K562 (cell line): Measurements from ENCODE around the gene PARS2. TPM values are rescaled to one million over a fixed set of nuclear protein-coding genes. Genes with fewer than 3 reads are reported as not detected.

Experiments used
- ATAC-seq: fragments of 200-7000 bp; cut with Tn5 transposase; 3 replicates; pipeline ENCODE4 v1.9.1; 2020; ENCODE audit warnings: moderate library complexity
- BruUV-seq: library from RNA; stranded (reverse); fragments of 400-500 nt; replicated peaks from 2 replicates; lab custom pipeline; 2021; lab: Mats Ljungman, UMichigan
- CTCF ChIA-PET: fragments of 300-600 bp; formaldehyde crosslinking; extraction: SDS; loops from one replicate; lab custom pipeline; 2021; ENCODE audit warnings: low intra/inter-chr PET ratio; lab: Yijun Ruan, JAX
- POLR2A ChIA-PET: fragments of 300-600, 350-650 bp; sonication (Branson Sonifier 250); formaldehyde crosslinking; extraction: SDS; loops from one replicate; lab custom pipeline; 2021; ENCODE audit warnings: antibody characterized with exemption, inconsistent platforms; lab: Yijun Ruan, JAX
- DNase-seq, 4 experiments: peaks; one replicate each; pipeline versions ENCODE4 v3.0.0 to v3.0.0-alpha.2; 2011 to 2018; ENCODE audit warnings: low spot score in 3 of 4, mixed read lengths in 3 of 4; ENCODE audit errors: extremely low read depth in 1 of 4
- FAIRE-seq: peaks from 2 replicates; lab custom pipeline; 2011; peaks lifted over from hg19 to GRCh38; lab: Jason Lieb, UNC
- H2AFZ ChIP-seq: 2 replicates; pipeline ENCODE4 v1.6.0; 2011; ENCODE audit warnings: low read depth, low read length, control low read depth, inconsistent platforms
- H3K27ac ChIP-seq: fragments of 200-600 bp; 3 replicates; pipeline ENCODE4 v1.8.0; 2011; ENCODE audit warnings: low read depth, mild to moderate bottlenecking, control low read depth, inconsistent platforms, low read length, moderate library complexity, mixed read lengths; ENCODE audit errors: extremely low read depth
- H3K27me3 ChIP-seq, 2 experiments: fragments of 300-600 bp in 1 of 2; 2 replicates in 1 of 2; 3 replicates in 1 of 2; pipeline versions ENCODE4 v1.6.0 to v1.8.0; 2011; ENCODE audit warnings: inconsistent platforms in 2 of 2, low read length in 2 of 2, mild to moderate bottlenecking in 1 of 2, mixed read lengths in 1 of 2, moderate library complexity in 1 of 2; ENCODE audit not compliant: control insufficient read depth in 2 of 2, insufficient read depth in 2 of 2
- H3K36me3 ChIP-seq: fragments of 300-600 bp; 3 replicates; pipeline ENCODE4 v1.8.0; 2011; ENCODE audit warnings: mild to moderate bottlenecking, low read length, inconsistent platforms; ENCODE audit not compliant: control insufficient read depth, insufficient read depth
- H3K4me1 ChIP-seq, 2 experiments: fragments of 200-600 bp in 1 of 2; replicated peaks in 1 of 2; 2 replicates in 1 of 2; 3 replicates in 1 of 2; pipeline versions ENCODE4 v1.5.1 to v1.8.0; 2011; ENCODE audit warnings: inconsistent platforms in 2 of 2, low read length in 2 of 2, mild to moderate bottlenecking in 1 of 2, mixed read lengths in 1 of 2, moderate library complexity in 1 of 2; ENCODE audit not compliant: control insufficient read depth in 2 of 2, insufficient read depth in 2 of 2
- H3K4me2 ChIP-seq: 2 replicates; pipeline ENCODE4 v1.6.1; 2011; ENCODE audit warnings: low read length, control low read depth, inconsistent platforms, mixed read lengths; ENCODE audit not compliant: insufficient read depth
- H3K4me3 ChIP-seq: fragments of 200-600 bp; sonication (generic), shearing (Covaris generic); 2 replicates; pipeline ENCODE4 v1.5.1; 2016; ENCODE audit warnings: control low read depth, inconsistent platforms
- H3K79me2 ChIP-seq: fragments of 200-600 bp; 3 replicates; pipeline ENCODE4 v1.8.0; 2011; ENCODE audit warnings: low read length, inconsistent platforms; ENCODE audit not compliant: control insufficient read depth, insufficient read depth
- H3K9ac ChIP-seq, 2 experiments: 2 replicates each; pipeline versions ENCODE4 v1.6.0 to v1.6.1; 2011; ENCODE audit warnings: low read depth in 2 of 2, low read length in 2 of 2, control low read depth in 1 of 2, inconsistent platforms in 1 of 2, mild to moderate bottlenecking in 1 of 2, mixed read lengths in 1 of 2; ENCODE audit not compliant: insufficient read depth in 1 of 2
- H3K9me1 ChIP-seq: one replicate; pipeline ENCODE4 v1.6.0; 2011; ENCODE audit warnings: inconsistent platforms, mild to moderate bottlenecking, low read length, moderate library complexity; ENCODE audit not compliant: control insufficient read depth, insufficient read depth
- H3K9me3 ChIP-seq: replicated peaks from 2 replicates; pipeline ENCODE4 v1.5.1; 2011; ENCODE audit warnings: low read depth, low read length, inconsistent platforms; ENCODE audit not compliant: control insufficient read depth, insufficient read depth
- H4K20me1 ChIP-seq: replicated peaks from 2 replicates; pipeline ENCODE4 v1.6.1; 2011; ENCODE audit warnings: low read length, inconsistent platforms, mixed read lengths; ENCODE audit not compliant: control insufficient read depth, insufficient read depth
- CBFB ChIP-seq: sonication (generic); formaldehyde crosslinking; IDR thresholded peaks from 2 replicates; pipeline ENCODE4 v1.4.0; 2020; ENCODE audit warnings: mild to moderate bottlenecking, missing genetic modification reagents
- SRSF7 ChIP-seq: fragments of 200-400 bp; formaldehyde crosslinking; optimal IDR thresholded peaks from 2 replicates; pipeline ENCODE3; 2017; ENCODE audit warnings: mild to moderate bottlenecking, low read depth, low read length
- YY1 ChIP-seq, 3 experiments: IDR thresholded peaks; 2 replicates each; pipeline ENCODE4 v1.6.1; 2011; ENCODE audit warnings: low read length in 2 of 3, mild to moderate bottlenecking in 2 of 3, moderate library complexity in 2 of 3, borderline replicate concordance in 1 of 3, control low read depth in 1 of 3, low read depth in 1 of 3; ENCODE audit not compliant: insufficient read depth in 3 of 3, insufficient replicate concordance in 2 of 3, control insufficient read depth in 1 of 3, insufficient read length in 1 of 3; ENCODE audit errors: extremely low read depth in 1 of 3
- WGBS: fragments of 100-300 bp; shearing (Covaris generic); methylation state at CpG from one replicate; pipeline ENCODE4 v1.1.6; 2016; ENCODE audit warnings: low coverage, mixed read lengths; ENCODE audit not compliant: insufficient coverage; ENCODE audit errors: missing lambda C conversion rate; 5-methylcytosine and 5-hydroxymethylcytosine counted together
- in situ Hi-C: fragments of 300-500 bp; cut with MboI; formaldehyde crosslinking; loops from 4 replicates; pipeline ENCODE4 v1.15.0; 2018; ENCODE audit warnings: inconsistent platforms, mixed read lengths
- intact Hi-C: fragments of 100-400 bp; cut with micrococcal nuclease; formaldehyde crosslinking; loops from 2 replicates; pipeline ENCODE4 v1.14.2; 2022
- polyA plus RNA-seq, 8 experiments: library from polyadenylated mRNA; depleted of rRNA in 4 of 8; stranded (reverse) in 5 of 8; unstranded in 3 of 8; fragments of >200 nt; fragmentation: Nextera tagmentation in 2 of 8; fragmentation: Illumina TruSeq in 1 of 8; extraction: Ambion mirVana in 2 of 8; extraction: Trizol in 1 of 8; gene quantifications; 2 replicates each; pipeline versions ENCODE4 v1.2.1 to v1.2.3, GENCODE V29; 2011 to 2014; ENCODE audit warnings: inconsistent platforms in 1 of 8, missing spikeins in 1 of 8
- total RNA-seq, 7 experiments: library from RNA; depleted of rRNA in 6 of 7; stranded (reverse); fragments of >200 nt in 6 of 7; fragmentation: Illumina TruSeq in 2 of 7; extraction: Trizol in 2 of 7; gene quantifications; 2 replicates each; pipeline versions ENCODE4 v1.2.1 to v1.2.3, GENCODE V29; 2011 to 2021; ENCODE audit warnings: low replicate concordance in 1 of 7

The PARS2 gene
- total and polyA plus RNA-seq, 9 of the 15 experiments (the other 6 are each of a cell fraction or from before 2014, with no cell fraction given), result 6.3 to 12.4 (median 7.9) TPM

GRCh38 chr1:54715493-54716298 lies 48.6 kb downstream of the PARS2 start, which contains the start of gene TTC4 (continued):
- peak in 2 of 3 experiments; percentile 71 to 75 for TF ChIP-seq YY1 (IDR thresholded peaks at IDR 0.05; ENCODE audit: borderline replicate concordance in 1 of 3, control insufficient read depth in 1 of 3, extremely low read depth in 1 of 3, insufficient read depth in 3 of 3, insufficient read length in 1 of 3, insufficient replicate concordance in 2 of 3, low read depth in 1 of 3, low read length in 2 of 3)

GRCh38 chr1:54714881-54715492 lies 49.3 kb downstream of the PARS2 start:
- BruUV-seq, result no TSS peak
- ATAC-seq (no peak), FAIRE-seq (no peak), DNase-seq (no peak)
- H3K4me1 ChIP-seq, result peaks cover 5 to 8% of the 10 kb centered on the region in 2 experiments; a peak in 4 of 5 replicates
- WGBS, result 74% methylated on average over 7 of the region's 7 CpGs
- peaks cover 4% of the 10 kb centered on the region; the same call in 1 of the 2 replicates for H4K20me1 ChIP-seq
- H3K9me3 ChIP-seq, result no peaks in the 10 kb centered on the region
- H3K36me3 ChIP-seq, result peaks cover 34% of the 10 kb centered on the region
- no peak overlapping the region for H3K27ac ChIP-seq
- H3K79me2 ChIP-seq, result peaks cover 29% of the 10 kb centered on the region
- CTCF ChIA-PET, result interaction anchor here (0.6 kb wide), 1 partner anchor 441 kb away, joined by 4 read pairs; no protein-coding TSS in a partner anchor
- H3K4me3 ChIP-seq, result peak overlapping the region; percentile 88
- H3K27me3 ChIP-seq, result peaks cover 14 to 24% of the 10 kb centered on the region in 2 experiments; a peak in 4 of 5 replicates
- H3K9me1 ChIP-seq, result no peaks in the 10 kb centered on the region
- TF ChIP-seq SRSF7, result no peak
- 0 out of 2 replicates have a peak, but pooled peaks have one; percentile 12 for TF ChIP-seq CBFB (CRISPR knock-in tag)
- H3K4me2 ChIP-seq, result peak overlapping the region; percentile 98
- peak overlapping the region in 1 of 2 experiments; percentile 97; a peak in 2 of 4 replicates for H3K9ac ChIP-seq
- intact Hi-C loops, result loop anchor here (2.0 kb wide), 1 partner anchor 50 kb away; the partner anchor contains the start of gene PARS2
- H2AFZ ChIP-seq, result peak overlapping the region; percentile 100
- POLR2A ChIA-PET, result interaction anchor here (0.6 to 1.2 kb wide), 5 partner anchors 9 to 666 kb away, joined by 3 to 5 read pairs (median 3); no protein-coding TSS in a partner anchor
- in situ Hi-C loops, result no loop called here
